KG1 (cell line): ENCODE measurements around the gene LAIR2.

Source experiments
- DNase-seq: peaks from one replicate; lab custom pipeline; 2025; lab: John Stamatoyannopoulos, UW

Gene LAIR2

GRCh38 chr19:54534156-54534555 lies 31.5 kb downstream of the LAIR2 start:
- DNase-seq = no peak

- no peak for DNase-seq
Measured at GRCh38 chr19:54535601-54536000, 33.0 kb downstream of the LAIR2 start.

DNA sequence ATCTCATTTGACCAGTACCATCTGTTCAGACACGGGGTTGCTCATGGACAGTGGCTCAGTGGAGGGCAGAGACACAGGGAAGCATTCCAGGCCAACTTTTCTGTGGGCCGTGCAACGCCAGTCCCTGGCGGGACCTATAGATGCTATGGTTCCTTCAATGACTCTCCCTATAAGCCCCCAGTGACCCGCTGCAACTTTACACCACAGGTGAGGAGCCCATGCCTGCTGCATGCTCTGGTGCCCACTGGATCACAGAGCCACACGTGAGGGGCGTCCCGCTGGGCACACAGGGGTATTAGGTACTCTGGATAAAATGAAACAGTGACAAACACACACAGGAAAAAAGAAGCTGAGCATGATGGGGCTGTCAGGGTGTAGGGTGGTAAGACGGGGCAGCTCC lies 34.3 kb downstream of the LAIR2 start:
- no peak for DNase-seq

- DNase-seq = no peak
Measured at GRCh38 chr19:54541712-54542111, 39.1 kb downstream of the LAIR2 start.

GRCh38 chr19:54548806-54549205 lies 46.2 kb downstream of the LAIR2 start:
- no peak for DNase-seq

- no peak for DNase-seq
Measured at GRCh38 chr19:54549224-54549623, 46.6 kb downstream of the LAIR2 start.

- no peak for DNase-seq
Measured at GRCh38 chr19:54551293-54551692, 48.7 kb downstream of the LAIR2 start.

DNA sequence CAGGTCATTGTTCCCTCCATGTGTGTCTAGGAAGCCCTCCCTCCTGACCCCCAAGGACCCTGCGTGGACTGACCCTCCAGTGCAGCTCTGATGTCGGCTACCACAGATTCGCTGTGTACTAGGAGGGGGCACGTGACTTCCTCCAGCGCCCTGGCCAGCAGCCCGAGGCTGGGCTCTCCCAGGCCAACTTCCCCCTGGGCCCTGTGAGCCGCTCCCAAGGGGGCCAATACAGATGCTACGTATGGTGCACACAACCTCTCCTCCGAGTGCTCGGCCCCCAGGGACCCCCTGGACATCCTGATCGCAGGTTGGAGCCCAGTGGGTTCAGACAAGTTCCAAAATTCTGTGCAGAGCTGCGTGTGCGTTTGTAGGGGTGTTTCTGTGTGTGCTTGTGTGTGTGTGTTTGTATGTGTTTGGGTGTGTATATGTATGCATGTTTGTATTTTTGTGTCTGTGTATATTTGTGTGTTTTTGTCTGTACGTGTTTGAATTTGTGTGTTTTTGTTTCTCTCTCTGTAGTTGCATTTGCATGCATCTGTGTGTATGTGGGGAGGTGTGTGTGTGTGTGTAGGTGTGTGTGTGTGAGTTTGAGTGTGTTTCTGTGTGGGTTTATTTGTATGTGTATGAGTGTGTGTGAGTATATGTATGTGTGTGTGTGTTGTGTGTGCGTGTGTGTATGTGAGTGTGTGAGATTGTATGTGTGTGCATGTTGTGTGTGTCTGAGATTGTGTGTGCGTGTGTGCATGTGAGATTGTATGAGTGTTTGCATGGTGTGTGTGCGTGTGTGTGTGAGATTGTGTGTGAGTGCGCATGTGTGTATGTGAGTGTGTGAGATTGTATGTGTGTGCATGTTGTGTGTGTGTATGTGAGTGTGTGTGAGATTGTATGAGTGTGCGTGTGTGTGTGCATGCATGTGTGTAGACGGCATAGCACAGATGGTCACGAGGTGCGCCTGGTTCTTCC lies 49.6 kb downstream of the LAIR2 start:
- no peak for DNase-seq

DNA sequence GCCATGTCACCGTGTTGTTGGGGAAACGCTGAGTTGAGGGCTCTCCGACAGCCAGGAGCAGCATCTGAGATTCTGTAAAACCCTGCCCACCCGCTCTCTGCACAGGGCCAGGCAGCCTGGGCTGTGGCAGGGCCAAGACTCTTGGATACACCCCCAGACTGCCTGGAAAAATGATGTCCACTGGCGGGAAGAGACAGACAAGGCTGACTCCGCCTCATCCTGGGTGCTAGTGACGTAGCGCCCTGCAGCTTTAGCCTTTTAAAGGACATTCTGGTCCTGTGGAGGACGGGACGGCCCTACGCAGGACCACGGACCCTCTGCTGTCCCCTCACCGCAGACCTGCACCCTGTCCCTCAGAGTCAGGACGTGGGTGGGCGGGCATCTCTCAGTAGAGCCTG lies 50.3 kb downstream of the LAIR2 start:
- DNase-seq = no peak

GRCh38 chr19:54554006-54554405 lies 51.4 kb downstream of the LAIR2 start:
- no peak for DNase-seq

DNA sequence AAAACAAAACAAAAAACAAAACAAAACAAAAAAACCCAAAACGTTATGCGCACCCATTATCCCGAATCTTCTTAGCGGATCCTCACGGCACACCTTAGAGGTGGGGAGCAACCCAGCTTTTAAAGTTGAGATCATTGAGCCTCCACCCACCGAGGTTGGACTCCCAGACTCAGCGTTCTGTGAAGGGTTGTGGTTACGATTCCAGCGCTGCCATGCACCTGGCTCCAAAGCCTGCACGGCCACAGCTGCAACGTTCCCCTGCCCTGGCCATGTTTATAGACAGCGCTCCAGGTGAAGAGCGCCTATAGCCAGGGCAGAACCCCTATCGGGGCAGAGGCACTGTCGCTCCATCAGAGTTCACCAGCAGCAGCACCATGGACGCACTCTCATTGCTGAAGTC lies 52.3 kb downstream of the LAIR2 start:
- no peak for DNase-seq

DNA sequence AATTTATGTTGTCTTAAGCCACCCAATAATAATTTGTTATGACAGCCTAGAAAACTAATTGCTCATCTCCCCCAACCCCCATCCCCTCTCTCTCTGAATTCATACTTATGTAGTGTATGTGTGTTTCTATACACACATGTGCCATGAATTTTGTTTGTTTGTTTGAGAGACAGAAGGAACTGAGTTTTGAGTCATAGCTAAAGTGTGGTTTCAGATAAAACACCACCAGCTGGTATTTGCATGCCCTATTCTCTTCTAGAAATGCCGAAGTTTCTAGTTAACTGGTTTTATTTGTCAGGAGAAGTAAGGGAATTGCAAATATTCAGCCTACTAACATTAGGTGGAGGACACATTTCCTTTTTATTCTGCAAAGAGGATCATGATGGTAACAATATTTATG lies 53.6 kb downstream of the LAIR2 start:
- no peak for DNase-seq

DNA sequence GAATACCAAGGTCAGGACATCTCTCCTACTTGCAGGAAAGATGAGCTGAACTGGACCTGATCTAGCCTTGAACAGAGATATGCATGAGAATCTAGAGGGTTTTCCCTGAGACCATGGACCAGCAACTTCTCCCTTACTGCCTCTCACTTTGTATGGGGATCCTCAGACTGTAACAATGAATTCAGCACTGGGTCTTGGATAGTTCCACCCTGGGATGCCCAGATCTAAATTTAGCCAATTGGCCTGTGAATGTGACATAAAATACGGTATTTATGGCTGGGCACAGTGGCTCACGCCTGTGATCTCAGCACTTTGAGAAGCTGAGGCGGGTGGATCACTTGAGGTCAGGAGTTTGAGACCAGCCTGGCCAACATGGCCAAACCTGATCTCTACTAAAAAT lies 55.7 kb downstream of the LAIR2 start:
- no peak for DNase-seq
